Neural progenitor cell (in vitro differentiated cells): ENCODE data around the gene MESD. TPM values are rescaled to one million over a fixed set of nuclear protein-coding genes. Genes with fewer than 3 reads are reported as not detected.

Source experiments
- DNase-seq: peaks from one replicate; pipeline ENCODE4 v3.0.0-alpha.2; 2016; ENCODE audit warnings: low spot score
- H2AFZ ChIP-seq: fragments of 200-600 bp; sonication (generic); replicated peaks from 2 replicates; pipeline ENCODE4 v1.6.1; 2016; ENCODE audit warnings: antibody characterized with exemption
- H3F3A ChIP-seq: fragments of 200-600 bp; sonication (generic); 2 replicates; pipeline ENCODE4 v1.6.1; 2016; ENCODE audit warnings: antibody characterized with exemption, low read depth
- H3K27ac ChIP-seq: fragments of 200-600 bp; sonication (generic); 2 replicates; pipeline ENCODE4 v1.5.1; 2016; ENCODE audit warnings: mild to moderate bottlenecking
- H3K27me3 ChIP-seq: fragments of 200-600 bp; sonication (generic); 2 replicates; pipeline ENCODE4 v1.6.1; 2016; ENCODE audit warnings: mild to moderate bottlenecking, moderate library complexity
- H3K36me3 ChIP-seq: fragments of 200-600 bp; sonication (generic); 2 replicates; pipeline ENCODE4 v1.5.1; 2016
- H3K4me1 ChIP-seq: fragments of 200-600 bp; sonication (generic); 2 replicates; pipeline ENCODE4 v1.6.1; 2016; ENCODE audit warnings: mixed run types
- H3K4me2 ChIP-seq: fragments of 200-600 bp; sonication (generic); 2 replicates; pipeline ENCODE4 v1.6.1; 2016
- H3K4me3 ChIP-seq: fragments of 200-600 bp; sonication (generic); 2 replicates; pipeline ENCODE4 v1.5.1; 2016
- H3K79me2 ChIP-seq: fragments of 200-600 bp; sonication (generic); 2 replicates; pipeline ENCODE4 v1.6.1; 2016; ENCODE audit warnings: low read depth
- H3K9ac ChIP-seq: fragments of 200-600 bp; sonication (generic); 2 replicates; pipeline ENCODE4 v1.6.1; 2016
- H3K9me3 ChIP-seq: fragments of 200-600 bp; sonication (generic); 2 replicates; pipeline ENCODE4 v1.5.1; 2016; ENCODE audit warnings: low read depth
- H4K20me1 ChIP-seq: fragments of 200-600 bp; sonication (generic); 2 replicates; pipeline ENCODE4 v1.6.1; 2016; ENCODE audit warnings: low read depth
- H3K27ac Mint-ChIP-seq: 3 replicates; pipeline ENCODE4 v1.8.0; 2021; ENCODE audit warnings: mixed read lengths
- H3K27me3 Mint-ChIP-seq: 2 replicates; pipeline ENCODE4 v1.8.0; 2022; ENCODE audit warnings: low read depth, mild to moderate bottlenecking, inconsistent platforms, moderate library complexity, mixed read lengths; ENCODE audit not compliant: insufficient read depth
- H3K36me3 Mint-ChIP-seq: 3 replicates; pipeline ENCODE4 v1.8.0; 2021; ENCODE audit warnings: mixed read lengths
- H3K4me1 Mint-ChIP-seq: 3 replicates; pipeline ENCODE4 v1.8.0; 2021; ENCODE audit warnings: mixed read lengths
- H3K4me3 Mint-ChIP-seq: 3 replicates; pipeline ENCODE4 v1.8.0; 2021; ENCODE audit warnings: mild to moderate bottlenecking, moderate library complexity, mixed read lengths
- H3K9me3 Mint-ChIP-seq: 3 replicates; pipeline ENCODE4 v1.8.0; 2020; ENCODE audit warnings: mixed read lengths
- EZH2 ChIP-seq: fragments of 200-600 bp; sonication (generic); IDR thresholded peaks from 2 replicates; pipeline ENCODE4 v1.6.1; 2017; ENCODE audit warnings: antibody characterized with exemption, mild to moderate bottlenecking, moderate library complexity
- EZH2phosphoT487 ChIP-seq: fragments of 200-600 bp; sonication (generic); IDR thresholded peaks from 2 replicates; pipeline ENCODE4 v1.6.1; 2017; ENCODE audit warnings: antibody characterized with exemption
- total RNA-seq: library from RNA; depleted of rRNA; stranded (reverse); fragments of >200 nt; gene quantifications from 2 replicates; pipeline ENCODE4 v1.2.3, GENCODE V29; 2015; ENCODE audit warnings: low replicate concordance
- TF ChIP-seq, protein P1 (sequence below): fragments of 200-600 bp; sonication (generic); IDR thresholded peaks from 2 replicates; pipeline ENCODE4 v1.5.1; 2017; ENCODE audit warnings: antibody characterized with exemption, mild to moderate bottlenecking

The MESD gene
- total RNA-seq, 1 donor from 2014 or later, result 31.5 TPM

DNA sequence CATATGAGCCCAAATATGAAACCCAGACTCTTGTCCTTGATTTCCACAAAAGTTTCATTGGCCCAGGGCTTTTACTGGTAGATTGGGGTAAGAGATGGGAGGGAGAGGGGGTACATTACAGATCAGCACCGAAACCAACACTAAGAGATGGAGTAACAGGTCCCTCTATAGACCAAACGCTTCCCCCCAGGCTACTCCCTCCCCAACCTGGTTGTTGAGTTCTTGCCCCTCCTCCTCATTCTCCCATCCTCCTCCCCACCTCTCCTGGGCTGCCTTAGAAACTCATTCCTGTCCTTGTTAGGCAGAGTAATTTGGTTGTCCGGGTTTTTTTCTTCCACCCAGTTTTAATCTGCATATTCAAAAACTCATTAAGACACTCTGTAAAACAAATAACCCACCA, 74.1 kb downstream of the MESD start:
- H3F3A ChIP-seq, result no peaks in the 10 kb centered on the region
- H3K27ac ChIP-seq, result no peak overlapping the region
- Mint-ChIP-seq H3K9me3 (no peaks in the 10 kb centered on the region), H3K4me1 (no peaks in the 10 kb centered on the region), H3K4me3 (no peak overlapping the region), H3K36me3 (no peaks in the 10 kb centered on the region), H3K27ac (no peak overlapping the region), H3K27me3 (peaks cover 2% of the 10 kb centered on the region)
- no peaks in the 10 kb centered on the region for H3K79me2 ChIP-seq
- no peak overlapping the region for H3K9ac ChIP-seq
- no peak overlapping the region for H3K4me2 ChIP-seq
- no peaks in the 10 kb centered on the region for H4K20me1 ChIP-seq
- no peaks in the 10 kb centered on the region for H3K36me3 ChIP-seq
- no peaks in the 10 kb centered on the region for H3K4me1 ChIP-seq
- no peak overlapping the region for H2AFZ ChIP-seq
- peak; percentile 66 for DNase-seq
- H3K27me3 ChIP-seq, result no peaks in the 10 kb centered on the region
- no peaks in the 10 kb centered on the region for H3K9me3 ChIP-seq
- H3K4me3 ChIP-seq, result no peak overlapping the region
- no peak for TF ChIP-seq EZH2phosphoT487
- no peak for TF ChIP-seq EZH2
- TF ChIP-seq, protein P1, sequence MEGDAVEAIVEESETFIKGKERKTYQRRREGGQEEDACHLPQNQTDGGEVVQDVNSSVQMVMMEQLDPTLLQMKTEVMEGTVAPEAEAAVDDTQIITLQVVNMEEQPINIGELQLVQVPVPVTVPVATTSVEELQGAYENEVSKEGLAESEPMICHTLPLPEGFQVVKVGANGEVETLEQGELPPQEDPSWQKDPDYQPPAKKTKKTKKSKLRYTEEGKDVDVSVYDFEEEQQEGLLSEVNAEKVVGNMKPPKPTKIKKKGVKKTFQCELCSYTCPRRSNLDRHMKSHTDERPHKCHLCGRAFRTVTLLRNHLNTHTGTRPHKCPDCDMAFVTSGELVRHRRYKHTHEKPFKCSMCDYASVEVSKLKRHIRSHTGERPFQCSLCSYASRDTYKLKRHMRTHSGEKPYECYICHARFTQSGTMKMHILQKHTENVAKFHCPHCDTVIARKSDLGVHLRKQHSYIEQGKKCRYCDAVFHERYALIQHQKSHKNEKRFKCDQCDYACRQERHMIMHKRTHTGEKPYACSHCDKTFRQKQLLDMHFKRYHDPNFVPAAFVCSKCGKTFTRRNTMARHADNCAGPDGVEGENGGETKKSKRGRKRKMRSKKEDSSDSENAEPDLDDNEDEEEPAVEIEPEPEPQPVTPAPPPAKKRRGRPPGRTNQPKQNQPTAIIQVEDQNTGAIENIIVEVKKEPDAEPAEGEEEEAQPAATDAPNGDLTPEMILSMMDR, result peak; percentile 47

DNA sequence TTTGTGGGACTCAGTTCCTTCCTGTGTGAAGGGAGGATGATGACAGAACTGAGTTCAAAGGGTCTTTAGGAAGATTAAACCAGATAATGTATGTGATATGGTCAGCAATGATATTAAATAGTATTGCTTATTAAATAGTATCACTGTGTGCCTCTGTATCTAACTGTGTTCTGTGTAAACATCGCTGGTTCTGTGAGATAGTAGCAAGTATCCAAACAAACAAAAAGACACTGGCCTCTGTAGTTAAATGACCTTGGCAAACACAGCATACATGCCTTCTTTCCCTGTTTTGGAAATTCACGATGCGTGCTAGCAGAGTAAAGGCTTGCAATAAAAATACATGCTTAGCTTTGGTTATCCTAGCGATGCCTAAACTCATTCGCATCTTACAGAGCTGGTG, 76.1 kb downstream of the MESD start:
- DNase-seq, result no peak
- Histone ChIP-seq H3K4me3 (no peak overlapping the region), H3K4me2 (no peak overlapping the region), H2AFZ (no peak overlapping the region), H3K9me3 (no peaks in the 10 kb centered on the region), H3K79me2 (no peaks in the 10 kb centered on the region), H3K27me3 (no peaks in the 10 kb centered on the region), H3K27ac (no peak overlapping the region), H3K36me3 (no peaks in the 10 kb centered on the region), H3K4me1 (no peaks in the 10 kb centered on the region), H3F3A (no peaks in the 10 kb centered on the region), H4K20me1 (no peaks in the 10 kb centered on the region), H3K9ac (no peak overlapping the region)
- Mint-ChIP-seq H3K4me1 (no peaks in the 10 kb centered on the region), H3K36me3 (peaks cover 4% of the 10 kb centered on the region), H3K4me3 (no peak overlapping the region), H3K27ac (no peak overlapping the region), H3K9me3 (peaks cover 5% of the 10 kb centered on the region), H3K27me3 (peaks cover 2% of the 10 kb centered on the region)
- TF ChIP-seq, protein P1, result no peak
- no peak for TF ChIP-seq EZH2phosphoT487
- TF ChIP-seq EZH2, result no peak

DNA sequence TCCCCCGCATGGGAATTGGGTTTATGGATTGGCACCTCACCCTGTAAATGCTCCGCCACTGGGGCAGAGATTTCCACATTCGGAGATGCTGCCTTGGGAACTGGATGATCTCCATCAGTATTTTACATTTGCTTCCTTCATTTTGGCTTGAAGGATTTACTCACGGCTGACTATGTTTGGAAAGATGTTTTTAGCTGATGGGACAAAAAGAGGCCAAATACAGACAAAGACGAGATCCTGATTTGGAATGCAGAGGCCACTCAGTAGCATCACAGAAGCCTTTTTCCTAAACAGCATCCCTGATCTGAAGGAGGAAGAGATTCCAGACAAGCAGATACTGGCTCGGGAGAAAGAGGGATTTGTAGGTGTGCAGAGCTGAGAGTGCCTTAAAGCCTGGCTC, 76.9 kb downstream of the MESD start:
- Histone ChIP-seq H3K4me3 (no peak overlapping the region), H3K4me2 (no peak overlapping the region), H3K9ac (no peak overlapping the region), H2AFZ (no peak overlapping the region), H3F3A (no peaks in the 10 kb centered on the region), H3K27me3 (no peaks in the 10 kb centered on the region), H3K4me1 (no peaks in the 10 kb centered on the region), H3K79me2 (no peaks in the 10 kb centered on the region), H3K9me3 (no peaks in the 10 kb centered on the region), H4K20me1 (no peaks in the 10 kb centered on the region), H3K36me3 (no peaks in the 10 kb centered on the region), H3K27ac (no peak overlapping the region)
- Mint-ChIP-seq H3K9me3 (peaks cover 5% of the 10 kb centered on the region), H3K27me3 (peaks cover 2% of the 10 kb centered on the region), H3K36me3 (peaks cover 4% of the 10 kb centered on the region), H3K27ac (no peak overlapping the region), H3K4me1 (no peaks in the 10 kb centered on the region), H3K4me3 (no peak overlapping the region)
- no peak for DNase-seq
- no peak for TF ChIP-seq EZH2phosphoT487
- no peak for TF ChIP-seq EZH2
- TF ChIP-seq, protein P1, result no peak
